ENCODE results near the gene KLF15. TPM values are rescaled to one million over a fixed set of nuclear protein-coding genes. Genes with fewer than 3 reads are reported as not detected.

The KLF15 gene
- total and polyA plus RNA-seq, 2 donors (not counting 1 experiment from before 2014, with no cell fraction given) = 0.10 to 2.2 TPM

DNA sequence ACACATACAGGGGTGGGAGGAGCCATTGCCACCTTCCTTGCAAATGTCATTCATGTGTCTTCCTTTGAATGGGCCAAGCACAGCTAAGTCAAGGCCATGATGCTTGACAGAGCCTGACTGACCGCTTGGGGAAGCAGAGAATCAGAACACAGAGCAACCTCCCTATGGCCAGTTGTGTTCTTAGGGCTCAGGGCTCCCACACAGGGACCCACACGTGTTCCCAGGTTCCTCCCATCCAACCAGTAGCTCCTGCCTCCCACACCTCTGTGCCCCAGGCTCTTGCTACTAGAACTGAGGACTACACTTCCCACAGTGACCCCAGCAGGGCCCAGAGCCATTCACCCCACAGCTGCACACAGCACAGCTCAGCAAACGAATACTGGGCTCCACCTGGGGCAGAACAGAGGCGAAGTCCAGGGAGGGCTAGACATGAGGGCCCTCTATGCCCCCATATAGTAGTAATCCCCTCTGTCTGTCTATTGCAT is 42.9 kb downstream of the KLF15 start:
- ATAC-seq (ENCODE audit: low read depth) = no peak
- CTCF ChIA-PET = no interaction called here
- intact Hi-C loops (cut with micrococcal nuclease) = no loop called here

DNA sequence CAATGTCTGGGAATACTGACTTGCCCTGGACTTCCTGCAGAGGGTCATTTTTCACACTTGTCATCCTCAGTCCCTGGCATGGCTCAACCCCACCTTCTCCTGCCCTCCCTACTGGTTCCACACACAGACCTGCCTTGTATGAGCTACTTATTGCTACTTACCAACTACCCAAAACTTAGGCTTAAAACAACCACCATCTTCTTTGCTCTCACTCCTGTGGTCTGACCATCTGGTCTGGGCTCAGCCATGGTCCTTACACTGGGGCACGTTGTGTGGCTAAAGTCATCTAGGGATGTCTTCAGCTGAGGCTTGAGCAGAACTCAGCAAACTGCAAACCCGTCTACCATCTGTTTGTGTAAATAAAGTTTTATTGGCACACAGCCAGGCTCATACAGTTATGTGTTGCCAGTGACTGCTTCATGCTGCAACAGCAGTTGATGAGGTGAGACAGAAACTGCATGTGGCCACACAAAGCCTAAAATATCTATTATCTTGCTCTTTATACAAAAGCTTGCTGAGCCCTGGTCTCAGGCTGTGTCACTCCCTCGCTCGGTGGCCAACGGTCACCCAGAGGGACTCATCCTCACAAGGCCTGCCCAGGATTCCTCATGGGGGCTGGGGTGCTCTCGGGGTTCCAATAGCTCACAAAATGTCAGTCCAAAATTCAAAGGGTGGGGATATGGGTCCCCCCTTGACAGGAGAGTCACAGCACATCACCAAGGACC is 43.5 kb downstream of the KLF15 start:
- intact Hi-C loops (cut with micrococcal nuclease) = no loop called here

More for the DNA sequence above, 42.9 kb downstream of the KLF15 start:
- Histone ChIP-seq H3K4me2 (replicated peaks; ENCODE audit: low read depth, low read length, poor library complexity, severe bottlenecking) (no peak overlapping the region), H2AFZ (ENCODE audit: insufficient read depth, low read depth, low read length, poor library complexity, severe bottlenecking) (no peak overlapping the region), H3K27ac (ENCODE audit: low read length in 2 of 2) (no peak overlapping the region), H3K36me3 (replicated peaks in 1 of 2; ENCODE audit: control extremely low read depth in 1 of 2, control insufficient read depth in 1 of 2, extremely low read depth in 1 of 2, insufficient read depth in 2 of 2, low read length in 1 of 2) (no peaks in the 10 kb centered on the region), H3K4me3 (ENCODE audit: control extremely low read depth in 1 of 5, extremely low read depth in 1 of 5, insufficient read depth in 1 of 5, low read depth in 2 of 5, low read length in 4 of 5) (no peak overlapping the region), H3K79me2 (ENCODE audit: control insufficient read depth, insufficient read depth, low read length) (no peaks in the 10 kb centered on the region), H3K27me3 (replicated peaks in 1 of 4; ENCODE audit: control extremely low read depth in 1 of 4, control insufficient read depth in 3 of 4, insufficient read depth in 4 of 4, low read length in 3 of 4) (no peaks in the 10 kb centered on the region), H4K20me1 (ENCODE audit: control insufficient read depth, insufficient read depth, low read length, poor library complexity, severe bottlenecking) (no peaks in the 10 kb centered on the region), H3K4me1 (ENCODE audit: control insufficient read depth in 2 of 2, insufficient read depth in 2 of 2, low read length in 2 of 2) (no peaks in the 10 kb centered on the region), H3K9ac (ENCODE audit: low read length) (no peak overlapping the region), H3K9me3 (ENCODE audit: control extremely low read depth in 1 of 3, control insufficient read depth in 2 of 3, insufficient read depth in 1 of 3, low read length in 2 of 3) (no peaks in the 10 kb centered on the region)
- no peaks in the 10 kb centered on the region for H3K9me3 Mint-ChIP-seq (ENCODE audit: insufficient read depth)
- POLR2A ChIA-PET = no interaction called here
- H3K27me3 Mint-ChIP-seq = peaks cover 11% of the 10 kb centered on the region
- TF ChIP-seq EZH2 (IDR thresholded peaks at IDR 0.05; ENCODE audit: borderline replicate concordance, insufficient read depth, low read depth, low read length, poor library complexity, severe bottlenecking) = no peak
- TF ChIP-seq, protein P1, sequence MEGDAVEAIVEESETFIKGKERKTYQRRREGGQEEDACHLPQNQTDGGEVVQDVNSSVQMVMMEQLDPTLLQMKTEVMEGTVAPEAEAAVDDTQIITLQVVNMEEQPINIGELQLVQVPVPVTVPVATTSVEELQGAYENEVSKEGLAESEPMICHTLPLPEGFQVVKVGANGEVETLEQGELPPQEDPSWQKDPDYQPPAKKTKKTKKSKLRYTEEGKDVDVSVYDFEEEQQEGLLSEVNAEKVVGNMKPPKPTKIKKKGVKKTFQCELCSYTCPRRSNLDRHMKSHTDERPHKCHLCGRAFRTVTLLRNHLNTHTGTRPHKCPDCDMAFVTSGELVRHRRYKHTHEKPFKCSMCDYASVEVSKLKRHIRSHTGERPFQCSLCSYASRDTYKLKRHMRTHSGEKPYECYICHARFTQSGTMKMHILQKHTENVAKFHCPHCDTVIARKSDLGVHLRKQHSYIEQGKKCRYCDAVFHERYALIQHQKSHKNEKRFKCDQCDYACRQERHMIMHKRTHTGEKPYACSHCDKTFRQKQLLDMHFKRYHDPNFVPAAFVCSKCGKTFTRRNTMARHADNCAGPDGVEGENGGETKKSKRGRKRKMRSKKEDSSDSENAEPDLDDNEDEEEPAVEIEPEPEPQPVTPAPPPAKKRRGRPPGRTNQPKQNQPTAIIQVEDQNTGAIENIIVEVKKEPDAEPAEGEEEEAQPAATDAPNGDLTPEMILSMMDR (IDR thresholded peaks at IDR 0.05) = no peak
- 58% methylated on average over 4 of the region's 4 CpGs for WGBS (ENCODE audit: insufficient coverage)
- no peak overlapping the region for H3K4me3 Mint-ChIP-seq
- H3K4me1 Mint-ChIP-seq = no peaks in the 10 kb centered on the region
- DNase-seq = no peak
- no peak overlapping the region for H3K27ac Mint-ChIP-seq

More for the DNA sequence above, 43.5 kb downstream of the KLF15 start:
- Histone ChIP-seq H2AFZ (ENCODE audit: insufficient read depth, low read depth, low read length, poor library complexity, severe bottlenecking) (no peak overlapping the region), H4K20me1 (ENCODE audit: control insufficient read depth, insufficient read depth, low read length, poor library complexity, severe bottlenecking) (no peaks in the 10 kb centered on the region), H3K9ac (ENCODE audit: low read length) (no peak overlapping the region), H3K27ac (ENCODE audit: low read length in 2 of 2) (no peak overlapping the region), H3K4me3 (ENCODE audit: control extremely low read depth in 1 of 5, extremely low read depth in 1 of 5, insufficient read depth in 1 of 5, low read depth in 2 of 5, low read length in 4 of 5) (no peak overlapping the region), H3K79me2 (ENCODE audit: control insufficient read depth, insufficient read depth, low read length) (no peaks in the 10 kb centered on the region), H3K36me3 (replicated peaks in 1 of 2; ENCODE audit: control extremely low read depth in 1 of 2, control insufficient read depth in 1 of 2, extremely low read depth in 1 of 2, insufficient read depth in 2 of 2, low read length in 1 of 2) (no peaks in the 10 kb centered on the region), H3K4me2 (replicated peaks; ENCODE audit: low read depth, low read length, poor library complexity, severe bottlenecking) (no peak overlapping the region), H3K27me3 (replicated peaks in 1 of 4; ENCODE audit: control extremely low read depth in 1 of 4, control insufficient read depth in 3 of 4, insufficient read depth in 4 of 4, low read length in 3 of 4) (no peaks in the 10 kb centered on the region), H3K9me3 (ENCODE audit: control extremely low read depth in 1 of 3, control insufficient read depth in 2 of 3, insufficient read depth in 1 of 3, low read length in 2 of 3) (no peaks in the 10 kb centered on the region), H3K4me1 (ENCODE audit: control insufficient read depth in 2 of 2, insufficient read depth in 2 of 2, low read length in 2 of 2) (no peaks in the 10 kb centered on the region)
- DNase-seq (no peak), ATAC-seq (ENCODE audit: low read depth) (no peak)
- Mint-ChIP-seq H3K27me3 (peaks cover 11% of the 10 kb centered on the region), H3K9me3 (ENCODE audit: insufficient read depth) (no peaks in the 10 kb centered on the region), H3K4me3 (no peak overlapping the region), H3K27ac (no peak overlapping the region), H3K4me1 (no peaks in the 10 kb centered on the region)
- 84% methylated on average over 3 of the region's 6 CpGs for WGBS (ENCODE audit: insufficient coverage)
- TF ChIP-seq, protein P1 (IDR thresholded peaks at IDR 0.05) = no peak
- TF ChIP-seq EZH2 (IDR thresholded peaks at IDR 0.05; ENCODE audit: borderline replicate concordance, insufficient read depth, low read depth, low read length, poor library complexity, severe bottlenecking) = no peak
- ChIA-PET CTCF (no interaction called here), POLR2A (no interaction called here)

Data from B cell (primary cell).